Liver (tissue), 3 donors: ENCODE data around the gene SLC27A4.

ENCODE experiments used
- GABPA ChIP-seq, 2 donors: IDR thresholded peaks in 1 of 2; conservative IDR thresholded peaks in 1 of 2; 2 replicates each; pipeline ENCODE4 v1.6.1; 2016; ENCODE audit warnings: antibody characterized with exemption in 2 of 2, mild to moderate bottlenecking in 1 of 2, moderate library complexity in 1 of 2
- RAD21 ChIP-seq, 2 donors: IDR thresholded peaks; 2 replicates each; pipeline ENCODE4 v1.6.1; 2016; ENCODE audit warnings: antibody characterized with exemption in 2 of 2, mild to moderate bottlenecking in 2 of 2
- RXRA ChIP-seq, 2 donors: IDR thresholded peaks; 2 replicates each; pipeline ENCODE4 v1.6.1; 2017 to 2018; ENCODE audit warnings: antibody characterized with exemption in 2 of 2, mild to moderate bottlenecking in 1 of 2
- TAF1 ChIP-seq: conservative IDR thresholded peaks from 2 replicates; pipeline ENCODE4 v1.6.1; 2016; ENCODE audit warnings: antibody characterized with exemption, mild to moderate bottlenecking
- TF ChIP-seq, protein P1 (sequence below): fragments of 150-350 bp; IDR thresholded peaks from 2 replicates; pipeline ENCODE4 v1.5.1; 2017; ENCODE audit warnings: improper control_type of control experiment, low read depth, low read length; ENCODE audit not compliant: missing input control
- TF ChIP-seq, protein P2 (sequence below): IDR thresholded peaks from 2 replicates; pipeline ENCODE4 v1.6.1; 2016; ENCODE audit warnings: antibody characterized with exemption, mild to moderate bottlenecking
- TF ChIP-seq, protein P3 (sequence below): IDR thresholded peaks from 2 replicates; pipeline ENCODE4 v1.6.1; 2016; ENCODE audit warnings: antibody characterized with exemption
- donor health status: healthy.
- donor health status: healthy.

DNA sequence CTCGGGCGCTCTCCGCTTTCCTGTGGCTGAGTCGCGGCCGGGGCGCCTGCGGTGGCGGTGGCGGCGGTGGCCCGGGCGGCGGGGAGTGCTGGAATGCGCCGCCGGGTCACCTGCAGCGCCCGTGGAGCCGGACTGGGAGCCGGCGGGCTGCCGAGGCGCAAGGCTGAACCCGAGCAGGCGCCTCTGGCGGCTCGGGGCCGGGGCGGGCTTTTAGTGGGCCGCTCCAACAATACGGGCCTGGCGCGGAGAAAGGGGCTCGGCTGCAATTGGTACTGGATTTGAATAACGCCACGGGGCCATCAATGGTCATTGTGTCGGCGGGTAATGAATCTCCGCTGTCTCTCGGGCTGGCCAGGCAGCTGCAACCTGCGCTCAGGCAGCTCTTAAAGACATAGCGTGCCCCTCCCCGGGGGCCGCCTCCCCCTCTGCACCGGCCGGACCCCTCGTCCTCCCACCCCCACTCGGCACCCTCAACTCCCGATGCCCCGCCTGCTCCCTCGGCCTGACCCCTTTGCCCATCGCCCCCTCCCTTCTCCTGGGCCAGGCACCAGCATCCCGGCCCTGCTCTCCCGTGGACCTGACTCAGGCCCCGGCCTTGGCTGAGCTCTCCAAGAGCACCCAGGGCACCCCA is 52.9 kb downstream of the SLC27A4 start:
- TF ChIP-seq, protein P1, sequence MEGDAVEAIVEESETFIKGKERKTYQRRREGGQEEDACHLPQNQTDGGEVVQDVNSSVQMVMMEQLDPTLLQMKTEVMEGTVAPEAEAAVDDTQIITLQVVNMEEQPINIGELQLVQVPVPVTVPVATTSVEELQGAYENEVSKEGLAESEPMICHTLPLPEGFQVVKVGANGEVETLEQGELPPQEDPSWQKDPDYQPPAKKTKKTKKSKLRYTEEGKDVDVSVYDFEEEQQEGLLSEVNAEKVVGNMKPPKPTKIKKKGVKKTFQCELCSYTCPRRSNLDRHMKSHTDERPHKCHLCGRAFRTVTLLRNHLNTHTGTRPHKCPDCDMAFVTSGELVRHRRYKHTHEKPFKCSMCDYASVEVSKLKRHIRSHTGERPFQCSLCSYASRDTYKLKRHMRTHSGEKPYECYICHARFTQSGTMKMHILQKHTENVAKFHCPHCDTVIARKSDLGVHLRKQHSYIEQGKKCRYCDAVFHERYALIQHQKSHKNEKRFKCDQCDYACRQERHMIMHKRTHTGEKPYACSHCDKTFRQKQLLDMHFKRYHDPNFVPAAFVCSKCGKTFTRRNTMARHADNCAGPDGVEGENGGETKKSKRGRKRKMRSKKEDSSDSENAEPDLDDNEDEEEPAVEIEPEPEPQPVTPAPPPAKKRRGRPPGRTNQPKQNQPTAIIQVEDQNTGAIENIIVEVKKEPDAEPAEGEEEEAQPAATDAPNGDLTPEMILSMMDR, result no peak
- TF ChIP-seq RAD21 (IDR thresholded peaks at IDR 0.05) (no peak), RXRA (IDR thresholded peaks at IDR 0.05) (no peak), GABPA (IDR thresholded peaks at IDR 0.05 in 1 of 2, conservative IDR thresholded peaks at IDR 0.05 in 1 of 2) (no peak), TAF1 (no peak)
- TF ChIP-seq, protein P2, sequence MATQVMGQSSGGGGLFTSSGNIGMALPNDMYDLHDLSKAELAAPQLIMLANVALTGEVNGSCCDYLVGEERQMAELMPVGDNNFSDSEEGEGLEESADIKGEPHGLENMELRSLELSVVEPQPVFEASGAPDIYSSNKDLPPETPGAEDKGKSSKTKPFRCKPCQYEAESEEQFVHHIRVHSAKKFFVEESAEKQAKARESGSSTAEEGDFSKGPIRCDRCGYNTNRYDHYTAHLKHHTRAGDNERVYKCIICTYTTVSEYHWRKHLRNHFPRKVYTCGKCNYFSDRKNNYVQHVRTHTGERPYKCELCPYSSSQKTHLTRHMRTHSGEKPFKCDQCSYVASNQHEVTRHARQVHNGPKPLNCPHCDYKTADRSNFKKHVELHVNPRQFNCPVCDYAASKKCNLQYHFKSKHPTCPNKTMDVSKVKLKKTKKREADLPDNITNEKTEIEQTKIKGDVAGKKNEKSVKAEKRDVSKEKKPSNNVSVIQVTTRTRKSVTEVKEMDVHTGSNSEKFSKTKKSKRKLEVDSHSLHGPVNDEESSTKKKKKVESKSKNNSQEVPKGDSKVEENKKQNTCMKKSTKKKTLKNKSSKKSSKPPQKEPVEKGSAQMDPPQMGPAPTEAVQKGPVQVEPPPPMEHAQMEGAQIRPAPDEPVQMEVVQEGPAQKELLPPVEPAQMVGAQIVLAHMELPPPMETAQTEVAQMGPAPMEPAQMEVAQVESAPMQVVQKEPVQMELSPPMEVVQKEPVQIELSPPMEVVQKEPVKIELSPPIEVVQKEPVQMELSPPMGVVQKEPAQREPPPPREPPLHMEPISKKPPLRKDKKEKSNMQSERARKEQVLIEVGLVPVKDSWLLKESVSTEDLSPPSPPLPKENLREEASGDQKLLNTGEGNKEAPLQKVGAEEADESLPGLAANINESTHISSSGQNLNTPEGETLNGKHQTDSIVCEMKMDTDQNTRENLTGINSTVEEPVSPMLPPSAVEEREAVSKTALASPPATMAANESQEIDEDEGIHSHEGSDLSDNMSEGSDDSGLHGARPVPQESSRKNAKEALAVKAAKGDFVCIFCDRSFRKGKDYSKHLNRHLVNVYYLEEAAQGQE, result no peak
- TF ChIP-seq, protein P3, sequence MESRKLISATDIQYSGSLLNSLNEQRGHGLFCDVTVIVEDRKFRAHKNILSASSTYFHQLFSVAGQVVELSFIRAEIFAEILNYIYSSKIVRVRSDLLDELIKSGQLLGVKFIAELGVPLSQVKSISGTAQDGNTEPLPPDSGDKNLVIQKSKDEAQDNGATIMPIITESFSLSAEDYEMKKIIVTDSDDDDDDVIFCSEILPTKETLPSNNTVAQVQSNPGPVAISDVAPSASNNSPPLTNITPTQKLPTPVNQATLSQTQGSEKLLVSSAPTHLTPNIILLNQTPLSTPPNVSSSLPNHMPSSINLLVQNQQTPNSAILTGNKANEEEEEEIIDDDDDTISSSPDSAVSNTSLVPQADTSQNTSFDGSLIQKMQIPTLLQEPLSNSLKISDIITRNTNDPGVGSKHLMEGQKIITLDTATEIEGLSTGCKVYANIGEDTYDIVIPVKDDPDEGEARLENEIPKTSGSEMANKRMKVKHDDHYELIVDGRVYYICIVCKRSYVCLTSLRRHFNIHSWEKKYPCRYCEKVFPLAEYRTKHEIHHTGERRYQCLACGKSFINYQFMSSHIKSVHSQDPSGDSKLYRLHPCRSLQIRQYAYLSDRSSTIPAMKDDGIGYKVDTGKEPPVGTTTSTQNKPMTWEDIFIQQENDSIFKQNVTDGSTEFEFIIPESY, result no peak
